Gastroesophageal sphincter (tissue), 4 donors: ENCODE results near the gene NEUROD4. TPM values are rescaled to one million over a fixed set of nuclear protein-coding genes. Genes with fewer than 3 reads are reported as not detected.

Experiments
- ATAC-seq: fragments of 150-250 bp; one replicate; pipeline ENCODE4 v1.9.1; 2016; ENCODE audit warnings: mild to moderate bottlenecking, moderate library complexity
- H3K27ac ChIP-seq, 4 donors: fragments of 200-600 bp; sonication (generic) in 3 of 4; 1 replicate in 3 of 4; 2 replicates in 1 of 4; pipeline ENCODE4 v1.5.1; 2016 to 2019
- H3K27me3 ChIP-seq: fragments of 200-600 bp; sonication (generic); one replicate; pipeline ENCODE4 v1.5.1; 2019
- H3K36me3 ChIP-seq, 2 donors: fragments of 200-600 bp; sonication (generic); one replicate each; pipeline ENCODE4 v1.5.1; 2019; ENCODE audit warnings: control low read depth in 1 of 2
- H3K4me1 ChIP-seq, 3 donors: fragments of 200-600 bp; sonication (generic); 1 replicate in 2 of 3; 2 replicates in 1 of 3; pipeline ENCODE4 v1.5.1; 2016 to 2019; ENCODE audit warnings: control low read depth in 2 of 3
- H3K4me3 ChIP-seq, 2 donors: fragments of 200-600 bp; sonication (generic); one replicate each; pipeline ENCODE4 v1.5.1; 2019; ENCODE audit warnings: mild to moderate bottlenecking in 1 of 2, moderate library complexity in 1 of 2
- H3K9me3 ChIP-seq, 3 donors: fragments of 200-600 bp; sonication (generic); one replicate each; pipeline ENCODE4 v1.5.1; 2017 to 2019; ENCODE audit warnings: control low read depth in 2 of 3
- EP300 ChIP-seq: sonication (generic); formaldehyde crosslinking; IDR thresholded peaks from one replicate; pipeline ENCODE4 v1.6.1; 2017; ENCODE audit warnings: antibody characterized with exemption, mild to moderate bottlenecking
- POLR2A ChIP-seq, 2 donors: fragments of 450-650 bp; IDR thresholded peaks; one replicate each; pipeline ENCODE4 v1.6.1; 2017; ENCODE audit warnings: antibody characterized with exemption in 2 of 2, mild to moderate bottlenecking in 2 of 2, moderate library complexity in 1 of 2
- POLR2AphosphoS5 ChIP-seq: sonication (generic); formaldehyde crosslinking; IDR thresholded peaks from one replicate; pipeline ENCODE4 v1.6.1; 2017; ENCODE audit warnings: antibody characterized with exemption
- WGBS, 2 donors: methylation state at CpG; one replicate each; pipeline ENCODE4 v1.1.5; 2018; ENCODE audit warnings: low coverage in 1 of 2; 5-methylcytosine and 5-hydroxymethylcytosine counted together
- total RNA-seq, 4 donors: library from RNA; depleted of rRNA; stranded (reverse); fragments of >200 nt; gene quantifications; one replicate each; pipeline ENCODE4 v1.1.0, GENCODE V29; 2016
- TF ChIP-seq, protein P1 (sequence below), 4 experiments: fragments of 200-600 bp in 2 of 4; fragments of 450-650 bp in 2 of 4; sonication (generic) in 1 of 4; IDR thresholded peaks; one replicate each; pipeline ENCODE4 v1.5.1; 2017 to 2019; ENCODE audit warnings: antibody characterized with exemption in 4 of 4, mild to moderate bottlenecking in 2 of 4, moderate library complexity in 2 of 4

Gene NEUROD4
- total RNA-seq, 4 donors from 2014 or later = not detected

DNA sequence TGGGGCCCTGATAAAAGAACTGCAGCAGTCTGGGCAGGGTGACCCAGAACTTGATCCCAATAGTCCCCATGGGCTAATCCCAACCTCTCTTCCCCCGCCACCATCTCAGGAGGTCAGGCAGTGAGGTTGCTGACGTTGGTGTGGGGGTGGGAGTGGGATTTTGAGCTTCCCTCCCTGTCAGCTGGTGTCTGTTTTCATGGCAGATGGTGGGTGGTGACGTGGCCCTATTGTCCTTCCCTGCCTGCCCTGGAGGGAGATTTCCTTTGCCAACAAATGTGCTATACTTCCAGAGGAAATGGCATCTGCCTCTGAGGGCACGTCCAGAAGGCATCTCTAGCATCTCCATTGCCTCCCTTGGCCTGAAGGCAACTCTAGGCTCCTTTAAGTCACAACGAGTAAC is 37.7 kb downstream of the NEUROD4 start:
- Histone ChIP-seq H3K27me3 (peaks cover 19% of the 10 kb centered on the region), H3K27ac (no peak overlapping the region), H3K4me1 (no peaks in the 10 kb centered on the region), H3K9me3 (no peaks in the 10 kb centered on the region), H3K36me3 (no peaks in the 10 kb centered on the region), H3K4me3 (no peak overlapping the region)
- TF ChIP-seq POLR2A (IDR thresholded peaks at IDR 0.05) (no peak), POLR2AphosphoS5 (no peak), EP300 (no peak)
- TF ChIP-seq, protein P1, sequence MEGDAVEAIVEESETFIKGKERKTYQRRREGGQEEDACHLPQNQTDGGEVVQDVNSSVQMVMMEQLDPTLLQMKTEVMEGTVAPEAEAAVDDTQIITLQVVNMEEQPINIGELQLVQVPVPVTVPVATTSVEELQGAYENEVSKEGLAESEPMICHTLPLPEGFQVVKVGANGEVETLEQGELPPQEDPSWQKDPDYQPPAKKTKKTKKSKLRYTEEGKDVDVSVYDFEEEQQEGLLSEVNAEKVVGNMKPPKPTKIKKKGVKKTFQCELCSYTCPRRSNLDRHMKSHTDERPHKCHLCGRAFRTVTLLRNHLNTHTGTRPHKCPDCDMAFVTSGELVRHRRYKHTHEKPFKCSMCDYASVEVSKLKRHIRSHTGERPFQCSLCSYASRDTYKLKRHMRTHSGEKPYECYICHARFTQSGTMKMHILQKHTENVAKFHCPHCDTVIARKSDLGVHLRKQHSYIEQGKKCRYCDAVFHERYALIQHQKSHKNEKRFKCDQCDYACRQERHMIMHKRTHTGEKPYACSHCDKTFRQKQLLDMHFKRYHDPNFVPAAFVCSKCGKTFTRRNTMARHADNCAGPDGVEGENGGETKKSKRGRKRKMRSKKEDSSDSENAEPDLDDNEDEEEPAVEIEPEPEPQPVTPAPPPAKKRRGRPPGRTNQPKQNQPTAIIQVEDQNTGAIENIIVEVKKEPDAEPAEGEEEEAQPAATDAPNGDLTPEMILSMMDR (IDR thresholded peaks at IDR 0.05) = no peak
- WGBS, 2 donors = 50 to 59% methylated on average over 1 to 2 of the region's 5 CpGs
- no peak for ATAC-seq

DNA sequence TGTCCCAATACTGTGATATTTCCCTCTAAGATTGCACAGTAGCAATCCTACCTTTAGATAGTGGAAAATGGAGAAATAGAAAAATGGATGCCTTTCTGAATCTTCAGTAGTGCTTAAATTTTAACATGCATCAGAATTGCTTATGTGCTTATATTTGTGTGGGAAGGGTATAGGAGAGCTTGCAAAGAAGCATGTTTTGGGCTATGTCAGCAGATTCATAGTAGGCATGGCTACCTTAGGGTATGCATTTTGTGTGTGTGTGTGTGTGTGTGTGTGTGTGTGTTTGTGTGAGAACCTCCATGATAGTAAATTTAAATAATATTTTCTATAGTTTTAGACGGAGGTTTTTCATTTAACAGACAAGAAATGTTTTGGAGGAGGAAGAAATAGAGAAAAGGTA is 38.3 kb downstream of the NEUROD4 start:
- H3K27ac ChIP-seq = no peak overlapping the region
- H3K27me3 ChIP-seq = peaks cover 24% of the 10 kb centered on the region
- H3K4me1 ChIP-seq = no peaks in the 10 kb centered on the region
- no peaks in the 10 kb centered on the region for H3K9me3 ChIP-seq
- no peaks in the 10 kb centered on the region for H3K36me3 ChIP-seq
- TF ChIP-seq POLR2A (IDR thresholded peaks at IDR 0.05) = no peak
- TF ChIP-seq POLR2AphosphoS5 = no peak
- TF ChIP-seq, protein P1 (IDR thresholded peaks at IDR 0.05) = no peak
- TF ChIP-seq EP300 = no peak
- WGBS, 2 donors = 67 to 78% methylated on average over 1 of the region's 1 CpG
- H3K4me3 ChIP-seq = no peak overlapping the region
- ATAC-seq = no peak

DNA sequence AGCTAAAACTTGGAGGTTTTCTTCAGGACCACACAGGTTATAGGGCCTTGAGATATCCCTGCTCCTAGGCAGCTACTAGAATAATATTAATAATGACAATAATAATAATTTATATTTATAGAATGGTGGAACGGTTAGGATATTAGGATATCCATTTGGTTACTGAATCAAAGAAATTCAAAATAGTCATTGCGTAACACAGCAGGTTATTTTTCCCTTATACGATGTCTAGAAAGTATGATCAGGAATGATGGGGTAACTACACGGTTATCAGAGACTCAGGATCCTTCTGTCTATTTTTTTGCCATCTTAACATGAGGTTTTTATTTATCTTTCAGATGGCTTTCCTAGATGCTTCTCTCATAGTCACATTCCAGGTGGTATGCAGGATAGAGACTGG is 39.0 kb downstream of the NEUROD4 start:
- Histone ChIP-seq H3K36me3 (no peaks in the 10 kb centered on the region), H3K27me3 (peaks cover 29% of the 10 kb centered on the region), H3K27ac (no peak overlapping the region), H3K9me3 (no peaks in the 10 kb centered on the region), H3K4me1 (no peaks in the 10 kb centered on the region), H3K4me3 (no peak overlapping the region)
- WGBS, 2 donors = 71 to 82% methylated on average over 4 of the region's 4 CpGs
- ATAC-seq = no peak
- TF ChIP-seq EP300 (no peak), POLR2A (IDR thresholded peaks at IDR 0.05) (no peak), POLR2AphosphoS5 (no peak)
- TF ChIP-seq, protein P1 (IDR thresholded peaks at IDR 0.05) = no peak

GRCh38 chr12:55060470-55060869 is 40.7 kb downstream of the NEUROD4 start:
- Histone ChIP-seq H3K27me3 (peaks cover 32% of the 10 kb centered on the region), H3K36me3 (no peaks in the 10 kb centered on the region), H3K4me3 (no peak overlapping the region), H3K27ac (no peak overlapping the region), H3K4me1 (no peaks in the 10 kb centered on the region), H3K9me3 (no peaks in the 10 kb centered on the region)
- TF ChIP-seq POLR2A (IDR thresholded peaks at IDR 0.05) = no peak
- TF ChIP-seq, protein P1 (IDR thresholded peaks at IDR 0.05) = no peak
- no peak for TF ChIP-seq POLR2AphosphoS5
- no peak for TF ChIP-seq EP300
- WGBS, 2 donors = 0 to 58% methylated on average over 1 to 2 of the region's 2 CpGs
- no peak for ATAC-seq

DNA sequence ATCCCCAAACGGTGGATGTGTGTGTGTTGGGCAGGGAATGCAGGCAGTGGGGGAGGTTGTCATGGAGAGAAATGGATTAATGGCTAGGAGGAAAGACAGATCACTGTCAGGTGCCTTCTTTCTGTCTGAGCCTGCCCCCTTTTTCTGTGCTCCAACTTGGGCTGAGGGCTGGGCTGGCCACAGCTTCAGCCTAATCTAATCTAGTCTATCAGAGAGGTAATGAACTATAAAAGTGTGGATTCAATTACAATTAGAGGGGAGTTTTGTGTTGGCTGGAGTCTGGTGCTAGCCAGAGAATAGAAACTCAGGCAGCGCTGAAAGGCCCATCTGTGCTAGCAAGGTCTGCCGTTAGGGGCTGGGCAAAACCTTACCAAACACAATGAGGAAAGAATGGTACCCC is 41.2 kb downstream of the NEUROD4 start:
- Histone ChIP-seq H3K36me3 (no peaks in the 10 kb centered on the region), H3K4me1 (no peaks in the 10 kb centered on the region), H3K9me3 (no peaks in the 10 kb centered on the region), H3K27me3 (peaks cover 34% of the 10 kb centered on the region), H3K4me3 (no peak overlapping the region), H3K27ac (no peak overlapping the region)
- 61 to 93% methylated on average over 2 to 3 of the region's 3 CpGs for WGBS, 2 donors
- no peak for ATAC-seq
- TF ChIP-seq, protein P1 (IDR thresholded peaks at IDR 0.05) = no peak
- no peak for TF ChIP-seq EP300
- TF ChIP-seq POLR2AphosphoS5 = no peak
- no peak for TF ChIP-seq POLR2A (IDR thresholded peaks at IDR 0.05)
